NCI-H345 treated with DMSO at 0.1 percent for 48 hours (cell line): ENCODE data around the gene YIF1B.
"Not testable (repeated sequence)": the region's sequence is repeated elsewhere in the genome, so short reads cannot be mapped to it uniquely, and the experiment has no call there.

Source experiments
- DNase-seq: peaks from one replicate; lab custom pipeline; 2025; ENCODE audit not compliant: unreplicated experiment; lab: John Stamatoyannopoulos, UW

Gene YIF1B

GRCh38 chr19:38315657-38316476 is at the start of gene YIF1B:
TSS of gene YIF1B (minus strand) at chr19:38315947. CDS start at chr19:38315917, 30 bp downstream.
- peak; percentile 100 for DNase-seq

- not testable (repeated sequence) for DNase-seq
Measured at GRCh38 chr19:38362946-38363688, 47.4 kb upstream of the YIF1B start.

- DNase-seq, result peak; percentile 99
Measured at GRCh38 chr19:38362076-38362945, 46.6 kb upstream of the YIF1B start.

GRCh38 chr19:38361633-38362075 is 45.9 kb upstream of the YIF1B start:
- DNase-seq, result peak; percentile 99

- no peak for DNase-seq
Measured at GRCh38 chr19:38360839-38361631, 45.3 kb upstream of the YIF1B start.

GRCh38 chr19:38360351-38360750 is 44.6 kb upstream of the YIF1B start:
- peak; percentile 2 for DNase-seq

GRCh38 chr19:38359242-38360021 is 43.7 kb upstream of the YIF1B start:
- no peak for DNase-seq

GRCh38 chr19:38358071-38358470 is 42.3 kb upstream of the YIF1B start:
- no peak for DNase-seq

GRCh38 chr19:38355728-38356725 is 40.3 kb upstream of the YIF1B start:
- no peak for DNase-seq

- DNase-seq, result no peak
Measured at GRCh38 chr19:38352611-38353010, 36.9 kb upstream of the YIF1B start.

GRCh38 chr19:38351865-38352395 is 36.2 kb upstream of the YIF1B start:
- no peak for DNase-seq

- DNase-seq, result no peak
Measured at GRCh38 chr19:38350883-38351282, 35.1 kb upstream of the YIF1B start.

- no peak for DNase-seq
Measured at GRCh38 chr19:38346837-38347236, 31.1 kb upstream of the YIF1B start.

GRCh38 chr19:38340927-38341326 is 25.2 kb upstream of the YIF1B start:
- no peak for DNase-seq

- not testable (repeated sequence) for DNase-seq
Measured at GRCh38 chr19:38339011-38339410, 23.3 kb upstream of the YIF1B start.

- DNase-seq, result no peak
Measured at GRCh38 chr19:38337360-38337653, 21.6 kb upstream of the YIF1B start.

GRCh38 chr19:38336638-38337359 is 21.1 kb upstream of the YIF1B start:
- DNase-seq, result peak; percentile 100
